K562 (cell line): Measurements from ENCODE around the gene TBX10. TPM values are rescaled to one million over a fixed set of nuclear protein-coding genes. Genes with fewer than 3 reads are reported as not detected.
A peak's percentile ranks its signal among the peaks of the same experiment; 100 is the strongest.

Experiments
- ATF2 ChIP-seq: sonication (generic); formaldehyde crosslinking; IDR thresholded peaks from 2 replicates; pipeline ENCODE4 v1.8.1; 2022; ENCODE audit warnings: missing genetic modification reagents
- BCOR ChIP-seq: fragments of 450-650 bp; IDR thresholded peaks from 2 replicates; pipeline ENCODE4 v1.6.1; 2016
- CBX2 ChIP-seq: fragments of 200-600 bp; sonication (generic); IDR thresholded peaks from one replicate; pipeline ENCODE4 v1.6.1; 2012; ENCODE audit warnings: mild to moderate bottlenecking, low read length, inconsistent platforms; ENCODE audit not compliant: insufficient read depth, poor library complexity, severe bottlenecking
- CEBPG ChIP-seq, 3 experiments: fragments of 200-800 bp in 1 of 3; sonication (Bioruptor generic) in 1 of 3; sonication (generic) in 1 of 3; formaldehyde crosslinking in 1 of 3; IDR thresholded peaks in 2 of 3; conservative IDR thresholded peaks in 1 of 3; 2 replicates each; pipeline versions ENCODE4 v1.6.1 to v1.8.0; 2016 to 2022; ENCODE audit warnings: missing compliant biosample characterization in 2 of 3, missing genetic modification characterization in 2 of 3, mild to moderate bottlenecking in 1 of 3, missing genetic modification reagents in 1 of 3
- E2F8 ChIP-seq: fragments of 450-650 bp; IDR thresholded peaks from 2 replicates; pipeline ENCODE4 v1.7.1; 2018; ENCODE audit warnings: mild to moderate bottlenecking, low read depth; ENCODE audit not compliant: partially characterized antibody
- ERF ChIP-seq: fragments of 450-650 bp; formaldehyde crosslinking; IDR thresholded peaks from 2 replicates; pipeline ENCODE4 v1.4.0; 2020; ENCODE audit warnings: mild to moderate bottlenecking, mixed read lengths
- HCFC1 ChIP-seq: IDR thresholded peaks from 2 replicates; pipeline ENCODE4 v1.6.1; 2012; ENCODE audit warnings: low read depth, low read length, improper control_type of control experiment
- HOXB6 ChIP-seq: fragments of 250-450 bp; sonication (Bioruptor Pico); IDR thresholded peaks from 2 replicates; pipeline ENCODE4 v1.5.1; 2022; ENCODE audit warnings: mild to moderate bottlenecking, borderline replicate concordance
- KAT8 ChIP-seq: fragments of 450-650 bp; IDR thresholded peaks from 2 replicates; pipeline ENCODE4 v1.6.1; 2016; ENCODE audit warnings: low read depth, mild to moderate bottlenecking
- MIER1 ChIP-seq: fragments of 450-650 bp; IDR thresholded peaks from 2 replicates; pipeline ENCODE4 v1.6.1; 2016; ENCODE audit warnings: antibody characterized with exemption, mild to moderate bottlenecking, low read depth
- NCOR1 ChIP-seq: fragments of 450-650 bp; IDR thresholded peaks from 2 replicates; pipeline ENCODE4 v1.6.1; 2016; ENCODE audit warnings: mild to moderate bottlenecking, moderate library complexity
- RAD51 ChIP-seq: fragments of 450-650 bp; IDR thresholded peaks from 2 replicates; pipeline ENCODE4 v1.7.1; 2016; ENCODE audit warnings: low read depth, mild to moderate bottlenecking, borderline replicate concordance
- RBM15 ChIP-seq: fragments of 200-400 bp; formaldehyde crosslinking; IDR thresholded peaks from 2 replicates; pipeline ENCODE4 v1.6.1; 2018; ENCODE audit warnings: mild to moderate bottlenecking, low read length, moderate library complexity; ENCODE audit not compliant: insufficient read depth
- SMARCA4 ChIP-seq: fragments of 450-650 bp; IDR thresholded peaks from 2 replicates; pipeline ENCODE4 v1.6.1; 2016
- SRSF1 ChIP-seq: fragments of 200-400 bp; formaldehyde crosslinking; IDR thresholded peaks from 2 replicates; pipeline ENCODE4 v1.6.1; 2017; ENCODE audit warnings: mild to moderate bottlenecking, low read depth, low read length, moderate library complexity
- TBL1XR1 ChIP-seq, 2 experiments: IDR thresholded peaks; 2 replicates each; pipeline ENCODE4 v1.6.1; 2012; ENCODE audit warnings: improper control_type of control experiment in 2 of 2, low read length in 2 of 2, mild to moderate bottlenecking in 1 of 2
- TRIM28 ChIP-seq: fragments of 450-650 bp; IDR thresholded peaks from 2 replicates; pipeline ENCODE4 v1.6.1; 2017
- YY1 ChIP-seq, 3 experiments: IDR thresholded peaks; 2 replicates each; pipeline ENCODE4 v1.6.1; 2011; ENCODE audit warnings: low read length in 2 of 3, mild to moderate bottlenecking in 2 of 3, moderate library complexity in 2 of 3, borderline replicate concordance in 1 of 3, control low read depth in 1 of 3, low read depth in 1 of 3; ENCODE audit not compliant: insufficient read depth in 3 of 3, insufficient replicate concordance in 2 of 3, control insufficient read depth in 1 of 3, insufficient read length in 1 of 3; ENCODE audit errors: extremely low read depth in 1 of 3
- ZBTB1 ChIP-seq: sonication (generic); formaldehyde crosslinking; IDR thresholded peaks from 2 replicates; pipeline ENCODE4 v1.8.1; 2023; ENCODE audit warnings: missing genetic modification reagents, low read depth, mild to moderate bottlenecking, borderline replicate concordance
- ZNF174 ChIP-seq: fragments of 250-450 bp; sonication (Bioruptor Pico); IDR thresholded peaks from 2 replicates; pipeline ENCODE4 v1.4.0; 2020; ENCODE audit warnings: mild to moderate bottlenecking
- ZNF444 ChIP-seq: fragments of 250-450 bp; sonication (Bioruptor Pico); IDR thresholded peaks from 2 replicates; pipeline ENCODE4 v1.4.0; 2020; ENCODE audit warnings: mild to moderate bottlenecking, moderate library complexity
- ZNF639 ChIP-seq, 2 experiments: fragments of 200-800 bp in 1 of 2; sonication (Bioruptor generic) in 1 of 2; sonication (generic) in 1 of 2; formaldehyde crosslinking in 1 of 2; IDR thresholded peaks in 1 of 2; conservative IDR thresholded peaks in 1 of 2; 2 replicates each; pipeline versions ENCODE4 v1.5.0 to v1.6.1; 2016 to 2020; ENCODE audit warnings: missing compliant biosample characterization in 1 of 2, missing genetic modification characterization in 1 of 2, missing genetic modification reagents in 1 of 2
- polyA plus RNA-seq, 8 experiments: library from polyadenylated mRNA; depleted of rRNA in 4 of 8; stranded (reverse) in 5 of 8; unstranded in 3 of 8; fragments of >200 nt; fragmentation: Nextera tagmentation in 2 of 8; fragmentation: Illumina TruSeq in 1 of 8; extraction: Ambion mirVana in 2 of 8; extraction: Trizol in 1 of 8; gene quantifications; 2 replicates each; pipeline versions ENCODE4 v1.2.1 to v1.2.3, GENCODE V29; 2011 to 2014; ENCODE audit warnings: inconsistent platforms in 1 of 8, missing spikeins in 1 of 8
- total RNA-seq, 7 experiments: library from RNA; depleted of rRNA in 6 of 7; stranded (reverse); fragments of >200 nt in 6 of 7; fragmentation: Illumina TruSeq in 2 of 7; extraction: Trizol in 2 of 7; gene quantifications; 2 replicates each; pipeline versions ENCODE4 v1.2.1 to v1.2.3, GENCODE V29; 2011 to 2021; ENCODE audit warnings: low replicate concordance in 1 of 7

Gene TBX10
- total and polyA plus RNA-seq, 9 of the 15 experiments (the other 6 are each of a cell fraction or from before 2014, with no cell fraction given) = not detected

- TF ChIP-seq RAD51 (no peak), SRSF1 (no peak), E2F8 (no peak), BCOR (no peak), CEBPG (CRISPR knock-in tag; IDR thresholded peaks at IDR 0.05) (no peak), CEBPG (tag; conservative IDR thresholded peaks at IDR 0.05 in 1 of 2, IDR thresholded peaks at IDR 0.05 in 1 of 2) (no peak; a peak in 1 of 4 replicates), KAT8 (no peak), ZNF444 (CRISPR knock-in tag) (no peak), CBX2 (no peak), ZBTB1 (peak; percentile 47; the same call in 1 of the 2 replicates), RBM15 (no peak), TRIM28 (no peak), ATF2 (CRISPR knock-in tag) (no peak), ZNF174 (CRISPR knock-in tag) (no peak), YY1 (IDR thresholded peaks at IDR 0.05; ENCODE audit: borderline replicate concordance in 1 of 3, control insufficient read depth in 1 of 3, extremely low read depth in 1 of 3, insufficient read depth in 3 of 3, insufficient read length in 1 of 3, insufficient replicate concordance in 2 of 3, low read depth in 1 of 3, low read length in 2 of 3) (peak in 2 of 3 experiments; percentile 40 to 74), MIER1 (no peak), ERF (no peak), ZNF639 (CRISPR knock-in tag; conservative IDR thresholded peaks at IDR 0.05 in 1 of 2, IDR thresholded peaks at IDR 0.05 in 1 of 2) (peak in 1 of 2 experiments; percentile 37; a peak in 1 of 4 replicates), TBL1XR1 (IDR thresholded peaks at IDR 0.05; ENCODE audit: low read length in 2 of 2) (peak in 1 of 2 experiments; percentile 50; a peak in 1 of 4 replicates), HCFC1 (no peak), HOXB6 (CRISPR knock-in tag) (no peak), SMARCA4 (peak; percentile 63; the same call in 1 of the 2 replicates), NCOR1 (peak; percentile 82)
These were observed 39.1 kb downstream of the TBX10 start (continued) for GRCh38 chr11:67600324-67601029.
